Left ventricle myocardium inferior (tissue), 1 donor: ENCODE data around the gene EIF3A. TPM values are rescaled to one million over a fixed set of nuclear protein-coding genes. Genes with fewer than 3 reads are reported as not detected.

Source experiments
- DNase-seq: peaks from one replicate; pipeline ENCODE4 v3.0.0-alpha.2; 2020
- H3K27ac ChIP-seq: fragments of 200-600 bp; replicated peaks from 2 replicates; pipeline ENCODE4 v1.8.0; 2021
- H3K27me3 ChIP-seq: fragments of 200-600 bp; 2 replicates; pipeline ENCODE4 v1.8.0; 2021; ENCODE audit warnings: low read depth
- H3K36me3 ChIP-seq: fragments of 200-600 bp; 2 replicates; pipeline ENCODE4 v1.8.0; 2021
- H3K4me1 ChIP-seq: fragments of 200-600 bp; 2 replicates; pipeline ENCODE4 v1.8.0; 2021
- H3K4me3 ChIP-seq: fragments of 200-600 bp; 2 replicates; pipeline ENCODE4 v1.8.0; 2021; ENCODE audit warnings: mild to moderate bottlenecking, moderate library complexity
- H3K9me3 ChIP-seq: fragments of 200-600 bp; replicated peaks from 2 replicates; pipeline ENCODE4 v1.8.0; 2021
- intact Hi-C: fragments of 100-400 bp; cut with micrococcal nuclease; formaldehyde crosslinking; loops from one replicate; pipeline ENCODE4 v1.11.0; 2022
- total RNA-seq: library from RNA; stranded (reverse); fragmentation: NEBNext Ultra II Directional; extraction: Animal tissue kit (Norgen Biotek cat#: 25700); gene quantifications from one replicate; pipeline ENCODE4 v1.2.1, GENCODE V29; 2021
- TF ChIP-seq, protein P1 (sequence below): fragments of 200-600 bp; IDR thresholded peaks from 2 replicates; pipeline ENCODE4 v1.8.0; 2021; ENCODE audit warnings: antibody characterized with exemption, mild to moderate bottlenecking, borderline replicate concordance
- donor health status: DM: no; HTN: yes; CAD: no; lungs with severe emphysema.

EIF3A gene
- total RNA-seq, 1 donor from 2014 or later = 103 TPM

DNA sequence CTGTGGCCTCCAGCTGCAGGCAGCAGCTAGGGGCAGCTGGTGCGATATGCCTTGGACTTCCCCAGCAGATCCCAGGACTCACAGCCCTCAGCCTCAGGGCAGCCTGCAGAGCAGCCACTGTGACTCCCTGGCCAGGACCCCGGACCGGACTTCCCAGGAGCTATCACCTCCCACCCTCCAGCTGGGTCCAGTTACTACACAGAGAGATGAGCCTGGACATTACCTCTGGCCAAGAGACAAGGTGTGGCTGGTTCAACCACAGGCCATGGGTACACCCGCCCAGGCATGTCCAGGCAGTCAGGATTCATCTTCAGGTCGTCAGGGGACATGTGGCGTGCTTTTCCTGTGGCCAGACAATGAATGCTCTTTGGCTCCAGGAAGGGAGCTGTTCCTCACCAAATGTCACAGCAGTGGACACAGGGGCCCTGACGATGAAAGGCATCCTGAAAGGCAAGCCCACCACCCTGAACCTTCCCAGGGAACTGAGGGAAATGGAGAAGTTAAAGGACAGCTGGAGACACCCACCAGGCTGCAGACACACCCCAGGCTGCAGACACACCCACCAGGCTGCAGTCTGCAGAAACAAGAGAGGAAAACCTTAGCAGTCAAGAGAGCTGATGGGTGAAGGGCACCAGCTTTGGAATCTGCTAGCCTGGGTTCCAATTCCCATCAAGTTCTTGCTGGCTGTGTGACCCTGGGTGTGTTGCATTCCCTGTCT is 76.9 kb downstream of the EIF3A start:
- no peak overlapping the region for H3K4me3 ChIP-seq
- H3K9me3 ChIP-seq = no peaks in the 10 kb centered on the region
- H3K27ac ChIP-seq = no peak overlapping the region
- no peak for DNase-seq
- H3K4me1 ChIP-seq = peaks cover 7% of the 10 kb centered on the region
- H3K36me3 ChIP-seq = no peaks in the 10 kb centered on the region
- no peaks in the 10 kb centered on the region for H3K27me3 ChIP-seq
- TF ChIP-seq, protein P1, sequence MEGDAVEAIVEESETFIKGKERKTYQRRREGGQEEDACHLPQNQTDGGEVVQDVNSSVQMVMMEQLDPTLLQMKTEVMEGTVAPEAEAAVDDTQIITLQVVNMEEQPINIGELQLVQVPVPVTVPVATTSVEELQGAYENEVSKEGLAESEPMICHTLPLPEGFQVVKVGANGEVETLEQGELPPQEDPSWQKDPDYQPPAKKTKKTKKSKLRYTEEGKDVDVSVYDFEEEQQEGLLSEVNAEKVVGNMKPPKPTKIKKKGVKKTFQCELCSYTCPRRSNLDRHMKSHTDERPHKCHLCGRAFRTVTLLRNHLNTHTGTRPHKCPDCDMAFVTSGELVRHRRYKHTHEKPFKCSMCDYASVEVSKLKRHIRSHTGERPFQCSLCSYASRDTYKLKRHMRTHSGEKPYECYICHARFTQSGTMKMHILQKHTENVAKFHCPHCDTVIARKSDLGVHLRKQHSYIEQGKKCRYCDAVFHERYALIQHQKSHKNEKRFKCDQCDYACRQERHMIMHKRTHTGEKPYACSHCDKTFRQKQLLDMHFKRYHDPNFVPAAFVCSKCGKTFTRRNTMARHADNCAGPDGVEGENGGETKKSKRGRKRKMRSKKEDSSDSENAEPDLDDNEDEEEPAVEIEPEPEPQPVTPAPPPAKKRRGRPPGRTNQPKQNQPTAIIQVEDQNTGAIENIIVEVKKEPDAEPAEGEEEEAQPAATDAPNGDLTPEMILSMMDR = no peak
- intact Hi-C loops = no loop called here

GRCh38 chr10:119001717-119002500 is 78.7 kb downstream of the EIF3A start:
- H3K4me3 ChIP-seq = no peak overlapping the region
- H3K27ac ChIP-seq = no peak overlapping the region
- DNase-seq = no peak
- TF ChIP-seq, protein P1 = no peak
- no peaks in the 10 kb centered on the region for H3K9me3 ChIP-seq
- no peaks in the 10 kb centered on the region for H3K36me3 ChIP-seq
- intact Hi-C loops = no loop called here
- H3K4me1 ChIP-seq = peaks cover 4% of the 10 kb centered on the region
- H3K27me3 ChIP-seq = no peaks in the 10 kb centered on the region

DNA sequence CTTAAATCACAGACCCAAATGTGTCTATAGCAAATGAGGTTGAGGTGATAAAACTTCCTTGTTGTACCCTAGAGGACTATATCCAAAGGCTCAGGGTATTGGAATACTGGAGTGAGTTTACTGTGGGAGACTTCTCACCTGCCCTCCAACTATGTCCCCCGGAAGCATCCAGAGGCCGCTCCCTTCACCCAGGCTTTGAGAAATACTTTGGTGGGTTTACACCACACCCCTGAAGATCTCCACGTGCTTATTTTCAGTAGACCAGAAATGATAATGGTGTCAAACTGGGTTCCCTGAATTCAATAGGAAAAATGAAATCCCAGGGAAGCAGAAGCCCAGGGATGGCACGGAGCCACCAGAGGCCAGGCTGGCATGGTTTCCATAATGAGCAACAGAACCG is 82.4 kb downstream of the EIF3A start:
- Histone ChIP-seq H3K9me3 (no peaks in the 10 kb centered on the region), H3K27ac (no peak overlapping the region), H3K27me3 (no peaks in the 10 kb centered on the region), H3K4me3 (no peak overlapping the region), H3K36me3 (no peaks in the 10 kb centered on the region), H3K4me1 (no peaks in the 10 kb centered on the region)
- intact Hi-C loops = no loop called here
- TF ChIP-seq, protein P1 = no peak
- DNase-seq = no peak

DNA sequence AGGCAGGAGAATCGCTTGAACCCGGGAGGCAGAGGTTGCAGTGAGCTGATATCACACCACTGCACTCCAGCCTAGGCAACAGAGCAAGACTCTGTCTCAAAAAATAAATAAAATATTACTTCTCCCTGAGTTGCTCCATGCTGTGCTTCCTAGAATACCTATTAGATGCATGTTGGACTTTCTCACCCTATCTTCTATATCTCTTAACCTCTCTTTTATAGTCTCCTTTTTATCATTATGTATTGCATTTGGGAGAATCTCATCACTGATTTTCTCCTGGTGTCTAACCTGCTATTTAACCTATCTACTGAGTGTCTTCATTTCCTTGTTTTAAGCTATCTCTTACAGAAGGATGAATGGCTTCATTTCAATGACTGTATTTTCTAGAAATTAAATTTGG is 83.2 kb downstream of the EIF3A start:
- H3K4me1 ChIP-seq = no peaks in the 10 kb centered on the region
- DNase-seq = no peak
- H3K27ac ChIP-seq = no peak overlapping the region
- TF ChIP-seq, protein P1 = no peak
- H3K27me3 ChIP-seq = no peaks in the 10 kb centered on the region
- H3K4me3 ChIP-seq = no peak overlapping the region
- H3K36me3 ChIP-seq = no peaks in the 10 kb centered on the region
- intact Hi-C loops = no loop called here
- H3K9me3 ChIP-seq = no peaks in the 10 kb centered on the region

DNA sequence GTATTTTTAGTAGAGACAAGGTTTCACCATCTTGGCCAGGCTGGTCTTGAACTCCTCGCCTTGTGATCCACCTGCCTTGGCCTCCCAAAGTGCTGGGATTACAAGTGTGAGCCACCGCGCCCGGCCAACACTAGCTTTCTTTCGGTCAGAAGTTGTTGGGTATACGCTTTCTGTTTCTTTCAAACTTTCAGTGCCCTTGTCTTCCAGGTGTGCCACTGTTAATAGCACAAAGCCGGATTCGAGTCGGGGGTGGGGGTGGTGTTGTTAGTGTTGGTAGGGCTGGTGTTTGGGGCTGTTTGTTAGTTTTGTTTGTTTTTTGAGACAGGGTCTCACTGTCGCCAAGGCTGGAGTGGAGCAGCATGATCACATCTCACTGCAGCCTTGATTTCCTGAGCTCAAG is 84.9 kb downstream of the EIF3A start:
- TF ChIP-seq, protein P1 = no peak
- Histone ChIP-seq H3K27me3 (no peaks in the 10 kb centered on the region), H3K9me3 (no peaks in the 10 kb centered on the region), H3K27ac (no peak overlapping the region), H3K4me1 (no peaks in the 10 kb centered on the region), H3K36me3 (no peaks in the 10 kb centered on the region), H3K4me3 (no peak overlapping the region)
- intact Hi-C loops = no loop called here
- no peak for DNase-seq
